Stomach (tissue), 4 donors: ENCODE measurements around the gene LSM7.

Experiments used
- CTCF ChIP-seq, 7 experiments: fragments of 450-650 bp in 4 of 7; fragments of 200-600 bp in 3 of 7; sonication (generic) in 3 of 7; IDR thresholded peaks; one replicate each; pipeline ENCODE4 v1.5.1; 2016 to 2019; ENCODE audit warnings: antibody characterized with exemption in 7 of 7, control low read depth in 2 of 7, mild to moderate bottlenecking in 1 of 7
- POLR2A ChIP-seq, 4 donors: fragments of 450-650 bp; IDR thresholded peaks; one replicate each; pipeline ENCODE4 v1.6.1; 2016; ENCODE audit warnings: antibody characterized with exemption in 4 of 4, control low read depth in 2 of 4, mild to moderate bottlenecking in 1 of 4, moderate library complexity in 1 of 4
- POLR2AphosphoS5 ChIP-seq, 3 donors: sonication (generic); formaldehyde crosslinking; IDR thresholded peaks; one replicate each; pipeline ENCODE4 v1.6.1; 2016; ENCODE audit warnings: antibody characterized with exemption in 3 of 3

- TF ChIP-seq CTCF (IDR thresholded peaks at IDR 0.05) (no peak), POLR2A (IDR thresholded peaks at IDR 0.05) (no peak), POLR2AphosphoS5 (IDR thresholded peaks at IDR 0.05) (no peak)
Observed at GRCh38 chr19:2317300-2317699, 11.1 kb downstream of the LSM7 start.
